Stomach (tissue), 9 donors: ENCODE measurements around the gene THBD. TPM values are rescaled to one million over a fixed set of nuclear protein-coding genes. Genes with fewer than 3 reads are reported as not detected.

Experiments
- DNase-seq, 2 donors: peaks; one replicate each; pipeline versions ENCODE4 v3.0.0 to v3.0.0-alpha.2; 2013 to 2019
- H3K27ac ChIP-seq, 5 donors: fragments of 200-600 bp in 4 of 5; sonication (generic) in 4 of 5; one replicate each; pipeline ENCODE4 v1.5.1; 2013 to 2019; ENCODE audit warnings: mild to moderate bottlenecking in 1 of 5, moderate library complexity in 1 of 5
- H3K27me3 ChIP-seq, 3 donors: fragments of 200-600 bp; sonication (generic); one replicate each; pipeline ENCODE4 v1.5.1; 2017 to 2019; ENCODE audit warnings: mixed run types in 1 of 3
- H3K36me3 ChIP-seq, 4 donors: fragments of 200-600 bp; sonication (generic); 1 replicate in 3 of 4; 2 replicates in 1 of 4; pipeline ENCODE4 v1.5.1; 2016 to 2019
- H3K4me1 ChIP-seq, 4 donors: fragments of 200-600 bp; sonication (generic); one replicate each; pipeline ENCODE4 v1.5.1; 2016 to 2019
- H3K4me3 ChIP-seq, 4 donors: fragments of 200-600 bp; sonication (generic) in 3 of 4; one replicate each; pipeline ENCODE4 v1.5.1; 2016 to 2019; ENCODE audit warnings: mild to moderate bottlenecking in 1 of 4
- H3K9me3 ChIP-seq, 4 donors: fragments of 200-600 bp; sonication (generic); one replicate each; pipeline ENCODE4 v1.5.1; 2016 to 2019
- EP300 ChIP-seq: sonication (generic); formaldehyde crosslinking; IDR thresholded peaks from one replicate; pipeline ENCODE4 v1.6.1; 2017; ENCODE audit warnings: antibody characterized with exemption
- POLR2A ChIP-seq, 4 donors: fragments of 450-650 bp; IDR thresholded peaks; one replicate each; pipeline ENCODE4 v1.6.1; 2016; ENCODE audit warnings: antibody characterized with exemption in 4 of 4, control low read depth in 2 of 4, mild to moderate bottlenecking in 1 of 4, moderate library complexity in 1 of 4
- POLR2AphosphoS5 ChIP-seq, 3 donors: sonication (generic); formaldehyde crosslinking; IDR thresholded peaks; one replicate each; pipeline ENCODE4 v1.6.1; 2016; ENCODE audit warnings: antibody characterized with exemption in 3 of 3
- WGBS, 5 donors: extraction: QIAGEN DNeasy Blood & Tissue Kit in 3 of 5; methylation state at CpG; one replicate each; pipeline versions ENCODE4 v1.1.5 to v1.1.7; 2013 to 2018; 5-methylcytosine and 5-hydroxymethylcytosine counted together
- intact Hi-C: fragments of 100-400 bp; cut with DNase I; formaldehyde crosslinking; loops from one replicate; pipeline ENCODE4 v1.15.1; 2023; ENCODE audit warnings: low total_unique reads
- polyA plus RNA-seq, 3 donors: library from polyadenylated mRNA; stranded (reverse); fragments of 200-250 nt; gene quantifications; one replicate each; pipeline ENCODE4 v1.2.3, GENCODE V29; 2013
- total RNA-seq, 5 donors: library from RNA; depleted of rRNA; stranded (reverse); fragments of >200 nt; gene quantifications; one replicate each; pipeline versions ENCODE4 v1.1.0 to v1.2.3, GENCODE V29; 2014 to 2016
- TF ChIP-seq, protein P1 (sequence below), 7 experiments: fragments of 450-650 bp in 4 of 7; fragments of 200-600 bp in 3 of 7; sonication (generic) in 3 of 7; IDR thresholded peaks; one replicate each; pipeline ENCODE4 v1.5.1; 2016 to 2019; ENCODE audit warnings: antibody characterized with exemption in 7 of 7, control low read depth in 2 of 7, mild to moderate bottlenecking in 1 of 7
- donor health status: healthy with polysubstance abuse.
- donor health status: Bipolar disorder and iron deficiency.
- donor health status: healthy.

THBD gene
- total and polyA plus RNA-seq, 8 donors, result 2.7 to 83.5 (median 21.8) TPM

GRCh38 chr20:23096986-23097520 is 47.6 kb upstream of the THBD start:
- no peaks in the 10 kb centered on the region for H3K36me3 ChIP-seq
- intact Hi-C loops, result no loop called here
- TF ChIP-seq POLR2A (IDR thresholded peaks at IDR 0.05) (no peak), POLR2AphosphoS5 (IDR thresholded peaks at IDR 0.05) (no peak), EP300 (no peak)
- TF ChIP-seq, protein P1, sequence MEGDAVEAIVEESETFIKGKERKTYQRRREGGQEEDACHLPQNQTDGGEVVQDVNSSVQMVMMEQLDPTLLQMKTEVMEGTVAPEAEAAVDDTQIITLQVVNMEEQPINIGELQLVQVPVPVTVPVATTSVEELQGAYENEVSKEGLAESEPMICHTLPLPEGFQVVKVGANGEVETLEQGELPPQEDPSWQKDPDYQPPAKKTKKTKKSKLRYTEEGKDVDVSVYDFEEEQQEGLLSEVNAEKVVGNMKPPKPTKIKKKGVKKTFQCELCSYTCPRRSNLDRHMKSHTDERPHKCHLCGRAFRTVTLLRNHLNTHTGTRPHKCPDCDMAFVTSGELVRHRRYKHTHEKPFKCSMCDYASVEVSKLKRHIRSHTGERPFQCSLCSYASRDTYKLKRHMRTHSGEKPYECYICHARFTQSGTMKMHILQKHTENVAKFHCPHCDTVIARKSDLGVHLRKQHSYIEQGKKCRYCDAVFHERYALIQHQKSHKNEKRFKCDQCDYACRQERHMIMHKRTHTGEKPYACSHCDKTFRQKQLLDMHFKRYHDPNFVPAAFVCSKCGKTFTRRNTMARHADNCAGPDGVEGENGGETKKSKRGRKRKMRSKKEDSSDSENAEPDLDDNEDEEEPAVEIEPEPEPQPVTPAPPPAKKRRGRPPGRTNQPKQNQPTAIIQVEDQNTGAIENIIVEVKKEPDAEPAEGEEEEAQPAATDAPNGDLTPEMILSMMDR (IDR thresholded peaks at IDR 0.05), result no peak
- no peak overlapping the region for H3K4me3 ChIP-seq
- no peaks in the 10 kb centered on the region for H3K9me3 ChIP-seq
- no peak for DNase-seq
- no peak overlapping the region for H3K27ac ChIP-seq
- peaks cover 5 to 11% (median 6%) of the 10 kb centered on the region in 4 donors for H3K4me1 ChIP-seq
- 69 to 90% (median 83%) methylated on average over 11 of the region's 11 CpGs for WGBS, 5 donors
- peaks cover 0 to 5% (median 0%) of the 10 kb centered on the region in 3 donors for H3K27me3 ChIP-seq

GRCh38 chr20:23096097-23096496 is 46.6 kb upstream of the THBD start:
- DNase-seq, result no peak
- no peak for TF ChIP-seq POLR2AphosphoS5 (IDR thresholded peaks at IDR 0.05)
- TF ChIP-seq EP300, result no peak
- TF ChIP-seq, protein P1 (IDR thresholded peaks at IDR 0.05), result no peak
- no peak for TF ChIP-seq POLR2A (IDR thresholded peaks at IDR 0.05)
- Histone ChIP-seq H3K4me1 (peaks cover 5 to 15% (median 11%) of the 10 kb centered on the region in 4 donors), H3K27ac (no peak overlapping the region), H3K27me3 (peaks cover 0 to 5% (median 0%) of the 10 kb centered on the region in 3 donors), H3K36me3 (no peaks in the 10 kb centered on the region), H3K9me3 (no peaks in the 10 kb centered on the region), H3K4me3 (no peak overlapping the region)
- intact Hi-C loops, result no loop called here
- WGBS, 5 donors, result 82 to 93% (median 90%) methylated on average over 3 of the region's 3 CpGs

GRCh38 chr20:23095499-23095898 is 46.0 kb upstream of the THBD start:
- H3K27me3 ChIP-seq, result peaks cover 0 to 5% (median 0%) of the 10 kb centered on the region in 3 donors
- TF ChIP-seq, protein P1 (IDR thresholded peaks at IDR 0.05), result no peak
- TF ChIP-seq POLR2A (IDR thresholded peaks at IDR 0.05) (no peak), POLR2AphosphoS5 (IDR thresholded peaks at IDR 0.05) (no peak), EP300 (no peak)
- DNase-seq, result no peak
- H3K27ac ChIP-seq, result no peak overlapping the region
- no peaks in the 10 kb centered on the region for H3K9me3 ChIP-seq
- H3K36me3 ChIP-seq, result no peaks in the 10 kb centered on the region
- intact Hi-C loops, result no loop called here
- 62 to 83% (median 68%) methylated on average over 3 of the region's 3 CpGs for WGBS, 5 donors
- H3K4me1 ChIP-seq, result peaks cover 5 to 15% (median 11%) of the 10 kb centered on the region in 4 donors
- H3K4me3 ChIP-seq, result no peak overlapping the region

- WGBS, 5 donors, result 79 to 81% (median 80%) methylated on average over 8 of the region's 8 CpGs
- H3K27me3 ChIP-seq, result peaks cover 0 to 5% (median 0%) of the 10 kb centered on the region in 3 donors
- H3K9me3 ChIP-seq, result no peaks in the 10 kb centered on the region
- intact Hi-C loops, result no loop called here
- no peak for DNase-seq
- TF ChIP-seq POLR2AphosphoS5 (IDR thresholded peaks at IDR 0.05), result no peak
- TF ChIP-seq POLR2A (IDR thresholded peaks at IDR 0.05), result no peak
- TF ChIP-seq EP300, result no peak
- TF ChIP-seq, protein P1 (IDR thresholded peaks at IDR 0.05), result no peak
- H3K36me3 ChIP-seq, result no peaks in the 10 kb centered on the region
- H3K4me1 ChIP-seq, result peaks cover 5 to 15% (median 11%) of the 10 kb centered on the region in 4 donors
- H3K27ac ChIP-seq, result no peak overlapping the region
- no peak overlapping the region for H3K4me3 ChIP-seq
Observed at GRCh38 chr20:23094927-23095326, 45.5 kb upstream of the THBD start.
